IPS-NIHi11 (cell line): ENCODE measurements around the gene PELO.

Source experiments
- DNase-seq: peaks from one replicate; pipeline ENCODE4 v3.0.0; 2012; ENCODE audit warnings: mixed read lengths, low spot score

PELO gene

DNA sequence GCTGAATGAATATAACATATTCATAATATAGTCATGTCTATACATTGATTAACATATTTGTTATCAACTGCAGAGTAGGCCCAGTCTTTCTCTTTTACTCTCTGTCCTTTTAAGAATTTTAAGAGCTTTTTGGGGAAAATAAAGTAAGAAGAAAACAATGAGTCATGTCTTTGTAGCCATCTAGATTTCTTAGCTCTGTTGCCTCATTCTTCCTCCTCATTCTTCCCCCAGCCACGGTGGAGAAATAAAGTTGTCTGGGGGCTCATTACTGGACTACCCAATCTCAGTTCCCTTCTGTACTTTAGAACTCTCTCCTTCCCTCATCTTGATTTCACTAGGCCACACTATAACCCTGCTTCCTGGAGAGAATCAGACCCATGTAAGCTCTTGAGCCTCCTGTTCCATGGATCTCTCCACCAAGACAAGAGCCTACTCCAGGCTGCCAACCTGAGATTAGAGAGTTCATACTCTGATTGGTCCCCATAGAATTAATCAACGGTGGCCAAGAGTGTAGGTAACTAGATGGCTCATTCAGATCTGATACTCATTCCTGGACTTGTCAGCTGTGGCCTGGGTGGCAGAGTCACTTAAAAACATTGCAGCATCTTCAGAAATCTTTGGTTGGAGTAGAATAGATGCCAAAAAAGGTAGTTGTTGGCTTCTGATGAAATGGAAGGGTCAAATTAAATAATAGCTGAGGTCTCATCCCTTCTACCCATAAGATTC, 44.2 kb downstream of the PELO start:
- DNase-seq = no peak

GRCh38 chr5:52834320-52834719, 46.6 kb downstream of the PELO start:
- no peak for DNase-seq

GRCh38 chr5:52837068-52837467, 49.4 kb downstream of the PELO start:
- no peak for DNase-seq
